EL (cell line): ENCODE results near the gene SAMD13.

ENCODE experiments used
- DNase-seq: peaks from one replicate; pipeline ENCODE4 v3.0.0-alpha.2; 2016

SAMD13 gene

GRCh38 chr1:84376000-84376910 is 74.7 kb downstream of the SAMD13 start:
- no peak for DNase-seq

- peak; percentile 84 for DNase-seq
These were observed 76.1 kb downstream of the SAMD13 start for GRCh38 chr1:84377480-84378095.

DNA sequence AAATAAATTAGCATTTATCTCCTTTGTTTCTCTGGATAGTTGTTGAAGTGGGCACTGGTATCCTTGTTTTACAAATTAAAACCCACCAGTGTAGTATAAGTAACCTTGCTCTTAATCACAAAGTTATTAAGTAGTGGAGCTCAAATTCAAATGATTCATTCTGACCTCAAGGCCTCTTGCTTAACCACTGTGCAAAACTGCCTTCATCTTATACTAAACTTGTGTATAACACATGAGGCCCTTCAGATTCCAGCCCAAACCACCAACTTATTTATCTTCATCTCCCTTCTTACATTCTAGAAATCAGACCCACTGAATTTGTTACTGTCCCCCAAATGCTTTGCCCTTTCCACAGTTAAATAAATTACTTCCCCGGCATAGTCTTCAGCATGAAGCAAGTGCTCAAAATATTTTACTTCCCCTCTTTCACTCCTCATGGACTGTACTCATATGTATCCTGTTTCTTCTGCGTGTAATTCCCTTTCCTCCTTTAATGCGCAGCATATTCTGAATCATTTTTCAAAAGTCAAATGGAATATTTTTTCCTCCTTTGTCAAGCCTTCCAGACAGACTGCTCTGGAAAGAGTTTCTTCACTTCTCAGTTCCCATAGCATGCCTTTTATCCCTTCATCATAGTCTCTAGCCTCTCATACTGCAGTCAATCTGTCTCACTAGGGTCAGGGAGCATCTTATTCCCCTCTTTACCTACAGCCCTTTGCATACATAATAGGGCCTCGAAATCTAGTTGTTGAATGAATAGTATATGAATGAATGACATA is 77.8 kb downstream of the SAMD13 start:
- DNase-seq: peak; percentile 79

GRCh38 chr1:84379917-84380180 is 78.3 kb downstream of the SAMD13 start:
- no peak for DNase-seq

- DNase-seq: peak; percentile 47
These were observed 80.6 kb downstream of the SAMD13 start for GRCh38 chr1:84382127-84382526.

DNA sequence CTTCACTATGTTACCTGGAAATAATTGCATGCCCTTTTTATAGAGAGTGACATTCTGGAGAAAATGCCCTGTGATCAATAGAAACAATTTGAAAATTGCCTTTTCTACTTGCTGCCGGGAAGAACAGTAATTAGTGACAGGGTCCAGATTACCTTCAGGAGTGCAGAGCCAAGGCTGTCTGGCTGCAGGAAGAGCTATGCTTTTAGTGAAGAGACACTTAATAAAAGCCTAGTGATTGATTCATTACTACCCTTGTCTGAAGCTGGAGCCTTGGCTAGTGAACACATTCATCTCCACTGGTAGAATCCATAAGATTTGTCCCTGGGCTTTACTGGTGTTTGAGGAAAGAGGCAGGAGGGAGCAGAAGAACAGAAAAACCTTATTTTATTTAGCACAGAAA is 83.8 kb downstream of the SAMD13 start:
- DNase-seq: no peak

- no peak for DNase-seq
These were observed 85.4 kb downstream of the SAMD13 start for GRCh38 chr1:84386716-84387479.

- DNase-seq: no peak
These were observed 86.1 kb downstream of the SAMD13 start for GRCh38 chr1:84387480-84388163.

GRCh38 chr1:84390226-84390625 is 88.7 kb downstream of the SAMD13 start:
- DNase-seq: no peak

- no peak for DNase-seq
These were observed 97.0 kb downstream of the SAMD13 start, which contains the start of gene DNASE2B for GRCh38 chr1:84398175-84399155. Gene DNASE2B, plus strand, starts transcription at chr1:84398484. Its CDS starts 81 bp downstream, at chr1:84398565.
